Neuronal stem cell (in vitro differentiated cells): Measurements from ENCODE around the gene CEP152. TPM values are rescaled to one million over a fixed set of nuclear protein-coding genes. Genes with fewer than 3 reads are reported as not detected.

Source experiments
- DNase-seq: peaks from one replicate; pipeline ENCODE4 v3.0.0-alpha.2; 2013; ENCODE audit warnings: low spot score
- H2AFZ ChIP-seq: one replicate; pipeline ENCODE4 v1.6.1; 2013; ENCODE audit warnings: mild to moderate bottlenecking, low read length, inconsistent platforms
- H2AK5ac ChIP-seq: 2 replicates; pipeline ENCODE4 v1.6.1; 2013; ENCODE audit warnings: low read depth, mild to moderate bottlenecking, inconsistent platforms, low read length, moderate library complexity, mixed read lengths
- H2BK120ac ChIP-seq: 2 replicates; pipeline ENCODE4 v1.6.1; 2013; ENCODE audit warnings: low read depth, mild to moderate bottlenecking, inconsistent platforms, low read length, moderate library complexity, mixed read lengths
- H2BK12ac ChIP-seq: one replicate; pipeline ENCODE4 v1.6.1; 2013; ENCODE audit warnings: low read length, inconsistent platforms
- H2BK15ac ChIP-seq: 2 replicates; pipeline ENCODE4 v1.6.1; 2013; ENCODE audit warnings: mild to moderate bottlenecking, low read length, inconsistent platforms, mixed read lengths
- H2BK5ac ChIP-seq: one replicate; pipeline ENCODE4 v1.6.1; 2013; ENCODE audit warnings: inconsistent platforms, mild to moderate bottlenecking, low read length, moderate library complexity
- H3K14ac ChIP-seq: one replicate; pipeline ENCODE4 v1.6.1; 2013; ENCODE audit warnings: low read length, inconsistent platforms
- H3K18ac ChIP-seq: 2 replicates; pipeline ENCODE4 v1.6.1; 2013; ENCODE audit warnings: low read length, inconsistent platforms
- H3K23ac ChIP-seq: 2 replicates; pipeline ENCODE4 v1.6.1; 2013; ENCODE audit warnings: low read depth, mild to moderate bottlenecking, mixed read lengths, low read length, inconsistent platforms; ENCODE audit not compliant: poor library complexity
- H3K27ac ChIP-seq: replicated peaks from 3 replicates; pipeline ENCODE4 v1.5.1; 2013; ENCODE audit warnings: low read length, inconsistent platforms
- H3K27me3 ChIP-seq, 3 experiments: 2 replicates each; pipeline ENCODE4 v1.6.1; 2013; ENCODE audit warnings: low read length in 3 of 3, mild to moderate bottlenecking in 2 of 3, inconsistent platforms in 1 of 3, low read depth in 1 of 3, mixed read lengths in 1 of 3, moderate library complexity in 1 of 3; ENCODE audit not compliant: control insufficient read depth in 3 of 3, insufficient read depth in 3 of 3
- H3K36me3 ChIP-seq, 2 donors: replicated peaks in 1 of 2; 2 replicates each; pipeline ENCODE4 v1.6.1; 2013; ENCODE audit warnings: low read length in 2 of 2; ENCODE audit not compliant: control insufficient read depth in 2 of 2, insufficient read depth in 2 of 2
- H3K4ac ChIP-seq: 2 replicates; pipeline ENCODE4 v1.6.1; 2013; ENCODE audit warnings: inconsistent platforms, mild to moderate bottlenecking, low read length, moderate library complexity
- H3K4me1 ChIP-seq, 2 donors: 1 replicate in 1 of 2; 2 replicates in 1 of 2; pipeline ENCODE4 v1.6.1; 2013; ENCODE audit warnings: low read length in 2 of 2, low read depth in 1 of 2; ENCODE audit not compliant: control insufficient read depth in 2 of 2, insufficient read depth in 1 of 2
- H3K4me2 ChIP-seq: one replicate; pipeline ENCODE4 v1.6.1; 2013; ENCODE audit warnings: mild to moderate bottlenecking, low read length, inconsistent platforms; ENCODE audit not compliant: insufficient read depth, poor library complexity, severe bottlenecking
- H3K4me3 ChIP-seq, 2 donors: 2 replicates each; pipeline ENCODE4 v1.5.1; 2013; ENCODE audit warnings: low read length in 2 of 2, mild to moderate bottlenecking in 2 of 2, inconsistent platforms in 1 of 2, moderate library complexity in 1 of 2
- H3K79me1 ChIP-seq: one replicate; pipeline ENCODE4 v1.6.1; 2013; ENCODE audit warnings: low read depth, mild to moderate bottlenecking, inconsistent platforms, low read length, moderate library complexity
- H3K9ac ChIP-seq: one replicate; pipeline ENCODE4 v1.6.1; 2013; ENCODE audit warnings: mild to moderate bottlenecking, low read depth, low read length, inconsistent platforms; ENCODE audit not compliant: poor library complexity
- H3K9me3 ChIP-seq, 2 donors: replicated peaks in 1 of 2; 2 replicates each; pipeline versions ENCODE3 to v1.6.1; 2013; ENCODE audit warnings: low read length in 2 of 2, mild to moderate bottlenecking in 2 of 2, inconsistent platforms in 1 of 2, low read depth in 1 of 2, mixed read lengths in 1 of 2, moderate library complexity in 1 of 2; ENCODE audit not compliant: control insufficient read depth in 2 of 2, insufficient read depth in 1 of 2
- H4K8ac ChIP-seq: one replicate; pipeline ENCODE4 v1.6.1; 2013; ENCODE audit warnings: low read depth, mild to moderate bottlenecking, inconsistent platforms, low read length, moderate library complexity
- H4K91ac ChIP-seq: one replicate; pipeline ENCODE4 v1.6.1; 2013; ENCODE audit warnings: low read length, low read depth, mild to moderate bottlenecking, inconsistent platforms; ENCODE audit not compliant: poor library complexity
- WGBS, 2 donors: extraction: QIAGEN DNeasy Blood & Tissue Kit; methylation state at CpG; one replicate each; pipeline ENCODE4 v1.1.7; 2013; ENCODE audit warnings: missing lambda C conversion rate in 2 of 2, mixed read lengths in 1 of 2; ENCODE audit not compliant: insufficient read length in 2 of 2, insufficient replicate concordance in 1 of 2; ENCODE audit errors: extremely low coverage in 2 of 2; 5-methylcytosine and 5-hydroxymethylcytosine counted together
- polyA plus RNA-seq, 2 experiments: library from polyadenylated mRNA; stranded (reverse); fragments of 200-250 nt; gene quantifications; one replicate each; pipeline ENCODE4 v1.2.3, GENCODE V29; 2013

Gene CEP152, protein sequence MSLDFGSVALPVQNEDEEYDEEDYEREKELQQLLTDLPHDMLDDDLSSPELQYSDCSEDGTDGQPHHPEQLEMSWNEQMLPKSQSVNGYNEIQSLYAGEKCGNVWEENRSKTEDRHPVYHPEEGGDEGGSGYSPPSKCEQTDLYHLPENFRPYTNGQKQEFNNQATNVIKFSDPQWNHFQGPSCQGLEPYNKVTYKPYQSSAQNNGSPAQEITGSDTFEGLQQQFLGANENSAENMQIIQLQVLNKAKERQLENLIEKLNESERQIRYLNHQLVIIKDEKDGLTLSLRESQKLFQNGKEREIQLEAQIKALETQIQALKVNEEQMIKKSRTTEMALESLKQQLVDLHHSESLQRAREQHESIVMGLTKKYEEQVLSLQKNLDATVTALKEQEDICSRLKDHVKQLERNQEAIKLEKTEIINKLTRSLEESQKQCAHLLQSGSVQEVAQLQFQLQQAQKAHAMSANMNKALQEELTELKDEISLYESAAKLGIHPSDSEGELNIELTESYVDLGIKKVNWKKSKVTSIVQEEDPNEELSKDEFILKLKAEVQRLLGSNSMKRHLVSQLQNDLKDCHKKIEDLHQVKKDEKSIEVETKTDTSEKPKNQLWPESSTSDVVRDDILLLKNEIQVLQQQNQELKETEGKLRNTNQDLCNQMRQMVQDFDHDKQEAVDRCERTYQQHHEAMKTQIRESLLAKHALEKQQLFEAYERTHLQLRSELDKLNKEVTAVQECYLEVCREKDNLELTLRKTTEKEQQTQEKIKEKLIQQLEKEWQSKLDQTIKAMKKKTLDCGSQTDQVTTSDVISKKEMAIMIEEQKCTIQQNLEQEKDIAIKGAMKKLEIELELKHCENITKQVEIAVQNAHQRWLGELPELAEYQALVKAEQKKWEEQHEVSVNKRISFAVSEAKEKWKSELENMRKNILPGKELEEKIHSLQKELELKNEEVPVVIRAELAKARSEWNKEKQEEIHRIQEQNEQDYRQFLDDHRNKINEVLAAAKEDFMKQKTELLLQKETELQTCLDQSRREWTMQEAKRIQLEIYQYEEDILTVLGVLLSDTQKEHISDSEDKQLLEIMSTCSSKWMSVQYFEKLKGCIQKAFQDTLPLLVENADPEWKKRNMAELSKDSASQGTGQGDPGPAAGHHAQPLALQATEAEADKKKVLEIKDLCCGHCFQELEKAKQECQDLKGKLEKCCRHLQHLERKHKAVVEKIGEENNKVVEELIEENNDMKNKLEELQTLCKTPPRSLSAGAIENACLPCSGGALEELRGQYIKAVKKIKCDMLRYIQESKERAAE (N-terminal part only)
- 11.2 TPM for polyA plus RNA-seq (2013, experiment 1 of 2)
- 11.9 TPM for polyA plus RNA-seq (2013, experiment 2 of 2)

DNA sequence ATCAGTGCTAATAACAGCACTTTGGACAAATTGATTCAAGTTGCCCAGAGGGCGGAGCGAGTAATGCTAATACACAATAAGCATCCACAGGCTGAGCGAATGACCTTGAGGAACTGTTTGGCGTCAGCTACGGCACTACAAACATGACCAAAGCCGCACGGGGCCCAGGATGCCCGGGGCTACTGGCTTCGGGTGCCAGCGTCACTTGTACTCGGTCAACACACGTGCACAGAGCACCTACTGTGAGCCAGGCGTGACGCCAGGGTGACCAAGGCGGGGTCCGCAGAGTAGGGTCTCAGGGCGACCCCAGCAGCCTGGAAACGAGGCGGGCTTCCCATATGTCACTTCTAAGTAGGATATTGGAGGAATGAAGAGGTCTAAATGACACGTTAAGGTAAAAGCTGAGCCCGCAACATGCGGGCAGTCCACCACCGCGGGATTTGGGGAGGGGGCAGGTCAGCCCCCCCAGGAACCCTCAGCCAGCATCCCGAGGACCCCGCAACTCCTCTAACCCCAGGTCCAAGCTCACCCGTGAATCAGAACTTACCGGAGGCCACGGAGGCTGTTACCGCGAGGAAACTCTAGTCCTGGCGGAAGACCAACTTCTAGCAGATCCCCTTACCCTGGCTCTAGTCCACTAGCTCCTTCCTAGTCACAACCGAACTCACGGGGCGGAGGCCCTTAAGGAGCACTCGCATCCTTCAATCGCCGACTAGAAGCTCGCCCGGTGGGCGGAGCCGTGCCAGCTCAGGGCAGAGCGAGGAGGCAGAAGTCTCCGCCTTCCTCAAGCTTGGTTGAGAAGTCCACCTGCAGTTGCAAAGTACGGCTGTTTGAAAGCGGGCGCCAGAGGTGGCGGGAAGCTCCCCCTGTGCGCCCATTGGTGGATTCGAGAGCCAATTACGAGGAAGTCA is at the start of gene CEP152:
Gene CEP152 (minus strand): TSS at position 656 of the 911 bp plus-strand sequence. CDS start 5,420 bp downstream, outside the sequence.
- Histone ChIP-seq H2AFZ (peak within 1 kb of the TSS; percentile 92), H3K36me3 (no peaks in the 10 kb centered on the region), H2BK12ac (no peak within 1 kb of the TSS), H3K14ac (peak within 1 kb of the TSS; percentile 67), H3K4ac (peak within 1 kb of the TSS; percentile 90), H3K9ac (peak within 1 kb of the TSS; percentile 89), H3K18ac (peak within 1 kb of the TSS; percentile 92), H2BK5ac (peak within 1 kb of the TSS; percentile 91), H3K27ac (no peak within 1 kb of the TSS), H3K27me3 (peaks cover 0 to 28% (median 0%) of the 10 kb centered on the region in 3 experiments), H2BK120ac (no peak within 1 kb of the TSS), H2BK15ac (peak within 1 kb of the TSS; percentile 80), H3K4me2 (peak within 1 kb of the TSS; percentile 91), H3K23ac (peak within 1 kb of the TSS; percentile 88), H4K8ac (no peak within 1 kb of the TSS), H3K9me3 (no peaks in the 10 kb centered on the region), H4K91ac (no peak within 1 kb of the TSS), H2AK5ac (peak within 1 kb of the TSS; percentile 89), H3K79me1 (peaks cover 4% of the 10 kb centered on the region), H3K4me3 (peak within 1 kb of the TSS; percentile 82 to 89), H3K4me1 (peaks cover 5 to 8% of the 10 kb centered on the region in 2 donors)
- DNase-seq: peak; percentile 99
- WGBS, 2 donors: no CpG with 5 or more reads among the region's 51 CpGs

DNA sequence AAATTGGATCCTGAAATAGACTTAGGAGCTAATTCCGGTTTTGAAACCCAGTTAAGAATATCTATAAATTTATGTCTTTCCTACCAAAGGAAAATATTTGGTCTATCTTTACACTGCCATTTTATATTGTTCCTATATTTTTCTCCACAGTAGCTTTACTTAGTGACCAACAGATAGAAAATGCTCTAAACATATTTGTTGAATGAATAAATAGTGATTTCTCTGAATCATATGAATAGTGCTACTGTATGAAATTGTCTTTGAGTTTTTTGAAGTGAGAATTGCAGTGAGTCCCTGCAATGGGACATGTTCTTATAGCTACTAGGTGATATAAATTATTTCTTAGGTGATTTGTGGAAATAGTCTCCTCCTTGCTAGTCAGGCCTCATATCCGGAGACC is 48.6 kb upstream of the CEP152 start:
- Histone ChIP-seq H3K4me1 (peaks cover 1 to 13% of the 10 kb centered on the region in 2 donors), H2BK5ac (no peak overlapping the region), H2BK120ac (no peak overlapping the region), H2AFZ (no peak overlapping the region), H3K79me1 (no peaks in the 10 kb centered on the region), H3K27ac (no peak overlapping the region), H3K9ac (no peak overlapping the region), H3K27me3 (no peaks in the 10 kb centered on the region), H2BK15ac (no peak overlapping the region), H3K23ac (no peak overlapping the region), H3K36me3 (no peaks in the 10 kb centered on the region), H2AK5ac (no peak overlapping the region), H3K14ac (no peak overlapping the region), H3K4ac (no peak overlapping the region), H4K8ac (no peak overlapping the region), H4K91ac (no peak overlapping the region), H3K4me3 (no peak overlapping the region), H3K9me3 (no peaks in the 10 kb centered on the region), H3K18ac (no peak overlapping the region), H2BK12ac (no peak overlapping the region), H3K4me2 (no peak overlapping the region)
- no peak for DNase-seq
- WGBS, 2 donors: no CpG with 5 or more reads among the region's 2 CpGs

GRCh38 chr15:48858401-48858800 is 47.5 kb upstream of the CEP152 start:
- no peak overlapping the region for H3K27ac ChIP-seq
- no peaks in the 10 kb centered on the region for H3K79me1 ChIP-seq
- no peaks in the 10 kb centered on the region for H3K27me3 ChIP-seq
- no peak overlapping the region for H2BK5ac ChIP-seq
- no peak overlapping the region for H3K4ac ChIP-seq
- H3K4me1 ChIP-seq: peaks cover 1 to 13% of the 10 kb centered on the region in 2 donors
- no peak overlapping the region for H2AK5ac ChIP-seq
- no peak overlapping the region for H3K4me2 ChIP-seq
- H4K8ac ChIP-seq: no peak overlapping the region
- no peak overlapping the region for H4K91ac ChIP-seq
- no CpG with 5 or more reads among the region's 2 CpGs for WGBS, 2 donors
- H3K14ac ChIP-seq: no peak overlapping the region
- H2AFZ ChIP-seq: peak overlapping the region; percentile 4
- H3K36me3 ChIP-seq: no peaks in the 10 kb centered on the region
- H3K23ac ChIP-seq: no peak overlapping the region
- no peak overlapping the region for H2BK120ac ChIP-seq
- H3K4me3 ChIP-seq: no peak overlapping the region
- no peak for DNase-seq
- H2BK15ac ChIP-seq: no peak overlapping the region
- H3K9me3 ChIP-seq: no peaks in the 10 kb centered on the region
- no peak overlapping the region for H2BK12ac ChIP-seq
- no peak overlapping the region for H3K18ac ChIP-seq
- H3K9ac ChIP-seq: no peak overlapping the region
